Tibial nerve (tissue), 4 donors: ENCODE data around the gene TMEM44. TPM values are rescaled to one million over a fixed set of nuclear protein-coding genes. Genes with fewer than 3 reads are reported as not detected.

ENCODE experiments used
- DNase-seq, 2 donors: peaks; one replicate each; pipeline ENCODE4 v3.0.0-alpha.2; 2019; ENCODE audit warnings: low spot score in 2 of 2
- H3K27ac ChIP-seq, 4 donors: fragments of 200-600 bp; sonication (generic) in 3 of 4; one replicate each; pipeline ENCODE4 v1.5.1; 2017 to 2019; ENCODE audit warnings: mild to moderate bottlenecking in 1 of 4
- H3K27me3 ChIP-seq, 2 donors: fragments of 200-600 bp; sonication (generic) in 1 of 2; one replicate each; pipeline versions ENCODE4 v1.5.1 to v1.6.0; 2017 to 2019
- H3K36me3 ChIP-seq, 3 donors: fragments of 200-600 bp; sonication (generic); one replicate each; pipeline ENCODE4 v1.5.1; 2018 to 2019
- H3K4me1 ChIP-seq, 4 donors: fragments of 200-600 bp; sonication (generic) in 3 of 4; one replicate each; pipeline ENCODE4 v1.5.1; 2017 to 2019
- H3K4me3 ChIP-seq, 4 donors: fragments of 200-600 bp; sonication (generic) in 3 of 4; one replicate each; pipeline ENCODE4 v1.5.1; 2017 to 2019; ENCODE audit warnings: mild to moderate bottlenecking in 1 of 4, moderate library complexity in 1 of 4
- H3K9me3 ChIP-seq, 4 donors: fragments of 200-600 bp; sonication (generic) in 3 of 4; one replicate each; pipeline ENCODE4 v1.5.1; 2017 to 2019
- CTCF ChIP-seq, 5 experiments: fragments of 200-600 bp in 3 of 5; fragments of 450-650 bp in 2 of 5; sonication (generic) in 3 of 5; IDR thresholded peaks; one replicate each; pipeline ENCODE4 v1.5.1; 2016 to 2019; ENCODE audit warnings: antibody characterized with exemption in 5 of 5, mild to moderate bottlenecking in 3 of 5, moderate library complexity in 2 of 5
- EP300 ChIP-seq, 2 donors: sonication (generic); formaldehyde crosslinking; IDR thresholded peaks; one replicate each; pipeline ENCODE4 v1.6.1; 2017; ENCODE audit warnings: antibody characterized with exemption in 2 of 2, mild to moderate bottlenecking in 1 of 2
- POLR2A ChIP-seq, 2 donors: fragments of 450-650 bp; IDR thresholded peaks; one replicate each; pipeline ENCODE4 v1.6.1; 2017; ENCODE audit warnings: antibody characterized with exemption in 2 of 2, mild to moderate bottlenecking in 2 of 2, moderate library complexity in 2 of 2
- WGBS, 2 donors: methylation state at CpG; one replicate each; pipeline ENCODE4 v1.1.5; 2018; 5-methylcytosine and 5-hydroxymethylcytosine counted together
- total RNA-seq, 4 donors: library from RNA; depleted of rRNA; stranded (reverse); fragments of >200 nt; gene quantifications; one replicate each; pipeline ENCODE4 v1.1.0, GENCODE V29; 2016

The TMEM44 gene
- total RNA-seq, 4 donors from 2014 or later: 14.9 to 17.4 (median 16.5) TPM

DNA sequence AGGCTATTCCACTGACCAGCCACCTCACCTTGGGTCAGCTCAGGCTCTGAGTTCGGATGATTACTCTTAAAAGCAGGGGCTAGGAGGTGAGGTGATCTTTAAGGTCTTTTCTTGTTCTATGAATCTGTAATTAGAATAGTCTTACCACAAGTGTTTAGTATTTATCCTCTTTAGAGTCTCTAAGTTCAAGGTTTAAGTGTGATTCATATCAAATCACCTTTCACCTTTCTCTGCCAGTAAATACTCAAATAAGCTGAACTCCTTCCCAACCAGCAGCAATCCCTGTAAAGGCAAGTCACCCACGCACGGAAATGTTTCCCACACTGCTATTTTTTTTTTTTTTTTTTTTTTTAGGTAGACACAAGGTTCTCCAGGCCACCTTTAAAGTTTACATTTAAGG, 14.5 kb upstream of the TMEM44 start:
- Histone ChIP-seq H3K27ac (no peak overlapping the region), H3K9me3 (no peaks in the 10 kb centered on the region), H3K36me3 (peaks cover 0 to 96% (median 26%) of the 10 kb centered on the region in 3 donors), H3K4me1 (no peaks in the 10 kb centered on the region), H3K4me3 (no peak overlapping the region), H3K27me3 (no peaks in the 10 kb centered on the region)
- DNase-seq: no peak
- WGBS, 2 donors: 82 to 92% methylated on average over 3 of the region's 3 CpGs
- TF ChIP-seq CTCF (IDR thresholded peaks at IDR 0.05) (no peak), POLR2A (IDR thresholded peaks at IDR 0.05) (no peak), EP300 (IDR thresholded peaks at IDR 0.05) (no peak)

- no peak overlapping the region for H3K27ac ChIP-seq
- H3K4me3 ChIP-seq: no peak overlapping the region
- no peak for TF ChIP-seq POLR2A (IDR thresholded peaks at IDR 0.05)
- TF ChIP-seq EP300 (IDR thresholded peaks at IDR 0.05): no peak
- TF ChIP-seq CTCF (IDR thresholded peaks at IDR 0.05): no peak
- DNase-seq: no peak
- WGBS, 2 donors: 69 to 80% methylated on average over 2 of the region's 2 CpGs
- peaks cover 0 to 91% (median 3%) of the 10 kb centered on the region in 3 donors for H3K36me3 ChIP-seq
- no peaks in the 10 kb centered on the region for H3K9me3 ChIP-seq
- H3K27me3 ChIP-seq: no peaks in the 10 kb centered on the region
- H3K4me1 ChIP-seq: no peaks in the 10 kb centered on the region
Observed at GRCh38 chr3:194642769-194643168, 9.6 kb upstream of the TMEM44 start.

GRCh38 chr3:194640829-194641228, 7.6 kb upstream of the TMEM44 start:
- Histone ChIP-seq H3K9me3 (no peaks in the 10 kb centered on the region), H3K4me3 (no peak overlapping the region), H3K27me3 (no peaks in the 10 kb centered on the region), H3K4me1 (no peaks in the 10 kb centered on the region), H3K36me3 (peaks cover 0 to 75% (median 3%) of the 10 kb centered on the region in 3 donors), H3K27ac (peak overlapping the region in 1 of 4 donors; percentile 5)
- DNase-seq: no peak
- WGBS, 2 donors: 68 to 71% methylated on average over 7 of the region's 7 CpGs
- TF ChIP-seq CTCF (IDR thresholded peaks at IDR 0.05) (peak in 1 of 5 experiments; percentile 4), EP300 (IDR thresholded peaks at IDR 0.05) (no peak)

- Histone ChIP-seq H3K4me1 (no peaks in the 10 kb centered on the region), H3K4me3 (no peak overlapping the region), H3K9me3 (no peaks in the 10 kb centered on the region), H3K27me3 (no peaks in the 10 kb centered on the region), H3K36me3 (peaks cover 0 to 59% (median 3%) of the 10 kb centered on the region in 3 donors), H3K27ac (no peak overlapping the region)
- no peak for DNase-seq
- TF ChIP-seq CTCF (IDR thresholded peaks at IDR 0.05) (no peak), EP300 (IDR thresholded peaks at IDR 0.05) (no peak), POLR2A (IDR thresholded peaks at IDR 0.05) (no peak)
- WGBS, 2 donors: 90 to 94% methylated on average over 10 of the region's 10 CpGs
Observed at GRCh38 chr3:194638991-194639605, 5.9 kb upstream of the TMEM44 start.

DNA sequence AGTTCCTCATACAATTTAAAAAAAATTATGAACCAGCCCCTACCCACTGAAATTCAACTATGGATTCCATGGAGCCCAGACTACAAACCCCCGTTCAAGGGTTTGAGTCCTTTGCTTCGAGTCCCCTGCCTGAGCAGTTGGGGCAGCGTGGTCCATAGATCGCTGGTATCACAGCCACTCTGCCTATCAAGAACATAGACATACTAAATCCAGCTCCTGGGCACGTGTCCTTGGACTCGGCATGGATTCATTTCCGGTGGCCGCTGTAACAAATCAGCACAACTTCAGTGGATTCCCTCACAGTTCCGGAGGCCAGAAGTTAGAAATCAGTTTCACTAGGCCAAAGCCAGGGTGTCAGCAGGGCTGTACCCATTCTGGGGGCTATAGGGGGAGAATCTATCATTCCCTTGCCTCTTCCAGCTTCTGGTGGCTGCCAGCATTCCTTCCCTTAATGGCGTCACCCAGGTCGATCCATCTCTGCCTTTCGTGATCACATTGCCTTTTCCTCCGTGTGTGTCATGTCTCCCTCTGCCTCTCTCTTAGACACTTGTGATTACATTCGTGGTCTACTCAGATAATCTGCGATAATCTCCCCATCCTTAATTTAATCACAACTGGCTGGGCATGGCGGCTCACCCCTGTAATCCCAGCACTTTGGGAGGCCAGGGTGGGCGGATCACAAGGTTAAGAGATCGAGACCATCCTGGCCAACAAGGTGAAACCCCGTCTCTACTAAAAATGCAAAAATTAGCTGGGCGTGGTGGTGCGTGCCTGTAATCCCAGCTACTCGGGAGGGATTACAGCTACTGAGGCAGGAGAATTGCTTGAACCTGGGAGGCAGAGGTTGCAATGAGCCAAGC, 4.6 kb upstream of the TMEM44 start:
- Histone ChIP-seq H3K36me3 (peaks cover 0 to 46% (median 3%) of the 10 kb centered on the region in 3 donors), H3K27ac (no peak overlapping the region), H3K4me3 (no peak overlapping the region), H3K4me1 (peaks cover 0 to 4% (median under 1%) of the 10 kb centered on the region in 4 donors), H3K27me3 (no peaks in the 10 kb centered on the region), H3K9me3 (no peaks in the 10 kb centered on the region)
- TF ChIP-seq CTCF (IDR thresholded peaks at IDR 0.05) (no peak), EP300 (IDR thresholded peaks at IDR 0.05) (no peak), POLR2A (IDR thresholded peaks at IDR 0.05) (no peak)
- DNase-seq: no peak
- 89 to 92% methylated on average over 21 to 22 of the region's 22 CpGs for WGBS, 2 donors
